22Rv1 (cell line): ENCODE data around the gene PADI2.

Source experiments
- H3K27ac ChIP-seq: fragments of 450-650 bp; 2 replicates; pipeline ENCODE4 v1.5.1; 2017
- CTCF ChIP-seq: fragments of 450-650 bp; IDR thresholded peaks from 2 replicates; pipeline ENCODE4 v1.5.1; 2017; ENCODE audit warnings: mild to moderate bottlenecking
- ZFX ChIP-seq: fragments of 450-650 bp; IDR thresholded peaks from 2 replicates; pipeline ENCODE4 v1.6.1; 2017; ENCODE audit warnings: antibody characterized with exemption, borderline replicate concordance

The PADI2 gene

GRCh38 chr1:17112076-17112475, 7.2 kb downstream of the PADI2 start:
- H3K27ac ChIP-seq, result no peak overlapping the region
- TF ChIP-seq ZFX, result no peak
- TF ChIP-seq CTCF, result no peak

GRCh38 chr1:17110555-17110926, 8.7 kb downstream of the PADI2 start:
- no peak for TF ChIP-seq CTCF
- TF ChIP-seq ZFX, result no peak
- H3K27ac ChIP-seq, result no peak overlapping the region

- no peak overlapping the region for H3K27ac ChIP-seq
- TF ChIP-seq CTCF (no peak), ZFX (no peak)
Observed at GRCh38 chr1:17109892-17110554, 9.2 kb downstream of the PADI2 start.

- no peak for TF ChIP-seq CTCF
- TF ChIP-seq ZFX, result no peak
- no peak overlapping the region for H3K27ac ChIP-seq
Observed at GRCh38 chr1:17108786-17109185, 10.5 kb downstream of the PADI2 start.

- no peak overlapping the region for H3K27ac ChIP-seq
- TF ChIP-seq CTCF (no peak), ZFX (no peak)
Observed at GRCh38 chr1:17108360-17108759, 10.9 kb downstream of the PADI2 start.

GRCh38 chr1:17104782-17105181, 14.5 kb downstream of the PADI2 start:
- H3K27ac ChIP-seq, result no peak overlapping the region
- TF ChIP-seq ZFX, result no peak
- no peak for TF ChIP-seq CTCF

- no peak overlapping the region for H3K27ac ChIP-seq
- TF ChIP-seq CTCF, result no peak
- no peak for TF ChIP-seq ZFX
Observed at GRCh38 chr1:17102232-17102631, 17.0 kb downstream of the PADI2 start.
